Suprapubic skin (tissue), 4 donors: ENCODE measurements around the gene TBKBP1.

Source experiments
- CTCF ChIP-seq, 2 donors: fragments of 200-600 bp in 1 of 2; fragments of 450-650 bp in 1 of 2; sonication (generic) in 1 of 2; IDR thresholded peaks; one replicate each; pipeline ENCODE4 v1.5.1; 2016 to 2019; ENCODE audit warnings: antibody characterized with exemption in 2 of 2, mild to moderate bottlenecking in 1 of 2, moderate library complexity in 1 of 2
- EP300 ChIP-seq: sonication (generic); formaldehyde crosslinking; IDR thresholded peaks from one replicate; pipeline ENCODE4 v1.6.1; 2017; ENCODE audit warnings: antibody characterized with exemption
- POLR2A ChIP-seq, 2 donors: fragments of 450-650 bp; IDR thresholded peaks; one replicate each; pipeline ENCODE4 v1.6.1; 2017; ENCODE audit warnings: antibody characterized with exemption in 2 of 2, mild to moderate bottlenecking in 2 of 2, moderate library complexity in 2 of 2
- POLR2AphosphoS5 ChIP-seq, 3 donors: sonication (generic); formaldehyde crosslinking; IDR thresholded peaks; one replicate each; pipeline ENCODE4 v1.6.1; 2017; ENCODE audit warnings: antibody characterized with exemption in 3 of 3

GRCh38 chr17:47742319-47743181 lies 48.6 kb downstream of the TBKBP1 start:
- TF ChIP-seq CTCF (IDR thresholded peaks at IDR 0.05) = no peak
- TF ChIP-seq POLR2A (IDR thresholded peaks at IDR 0.05) = no peak
- TF ChIP-seq EP300 = no peak
- TF ChIP-seq POLR2AphosphoS5 (IDR thresholded peaks at IDR 0.05) = no peak
